AG04449 (cell line): ENCODE measurements around the gene ITGB4.
A peak's percentile ranks its signal among the peaks of the same experiment; 100 is the strongest.

Experiments
- CTCF ChIA-PET: fragments of 350-600 bp; formaldehyde crosslinking; extraction: SDS; loops from one replicate; lab custom pipeline; 2021; ENCODE audit warnings: antibody characterized with exemption; lab: Yijun Ruan, JAX
- POLR2A ChIA-PET: fragments of 400-600, 350-600 bp; formaldehyde crosslinking; extraction: SDS; loops from one replicate; lab custom pipeline; 2020; ENCODE audit warnings: antibody characterized with exemption, inconsistent platforms; lab: Yijun Ruan, JAX
- DNase-seq: peaks from one replicate; pipeline ENCODE4 v3.0.0-alpha.2; 2010; ENCODE audit warnings: low read depth, low spot score
- H3K4me3 ChIP-seq: 2 replicates; pipeline ENCODE4 v1.5.1; 2011; ENCODE audit warnings: low read depth, mild to moderate bottlenecking, control low read depth, low read length
- TF ChIP-seq, protein P1 (sequence below): IDR thresholded peaks from one replicate; pipeline ENCODE4 v1.5.1; 2011; ENCODE audit warnings: mild to moderate bottlenecking, moderate library complexity, low read length, control low read depth, inconsistent platforms; ENCODE audit not compliant: insufficient read depth; ENCODE audit errors: missing control alignments

Gene ITGB4

GRCh38 chr17:75693500-75694481 lies 27.5 kb upstream of the ITGB4 start:
- CTCF ChIA-PET = interaction anchor here (1.3 to 6.9 kb wide), 6 partner anchors 9 to 61 kb away, joined by 3 to 48 read pairs (median 12); partner anchors contain the start of gene SMIM5
- POLR2A ChIA-PET = interaction anchor here (0.6 to 1.6 kb wide), 7 partner anchors 9 to 71 kb away, joined by 3 to 9 read pairs (median 3); no protein-coding TSS in a partner anchor
- no peak overlapping the region; the same call in 1 of the 2 replicates for H3K4me3 ChIP-seq
- peak; percentile 84 for DNase-seq
- TF ChIP-seq, protein P1, sequence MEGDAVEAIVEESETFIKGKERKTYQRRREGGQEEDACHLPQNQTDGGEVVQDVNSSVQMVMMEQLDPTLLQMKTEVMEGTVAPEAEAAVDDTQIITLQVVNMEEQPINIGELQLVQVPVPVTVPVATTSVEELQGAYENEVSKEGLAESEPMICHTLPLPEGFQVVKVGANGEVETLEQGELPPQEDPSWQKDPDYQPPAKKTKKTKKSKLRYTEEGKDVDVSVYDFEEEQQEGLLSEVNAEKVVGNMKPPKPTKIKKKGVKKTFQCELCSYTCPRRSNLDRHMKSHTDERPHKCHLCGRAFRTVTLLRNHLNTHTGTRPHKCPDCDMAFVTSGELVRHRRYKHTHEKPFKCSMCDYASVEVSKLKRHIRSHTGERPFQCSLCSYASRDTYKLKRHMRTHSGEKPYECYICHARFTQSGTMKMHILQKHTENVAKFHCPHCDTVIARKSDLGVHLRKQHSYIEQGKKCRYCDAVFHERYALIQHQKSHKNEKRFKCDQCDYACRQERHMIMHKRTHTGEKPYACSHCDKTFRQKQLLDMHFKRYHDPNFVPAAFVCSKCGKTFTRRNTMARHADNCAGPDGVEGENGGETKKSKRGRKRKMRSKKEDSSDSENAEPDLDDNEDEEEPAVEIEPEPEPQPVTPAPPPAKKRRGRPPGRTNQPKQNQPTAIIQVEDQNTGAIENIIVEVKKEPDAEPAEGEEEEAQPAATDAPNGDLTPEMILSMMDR = peak; percentile 41

DNA sequence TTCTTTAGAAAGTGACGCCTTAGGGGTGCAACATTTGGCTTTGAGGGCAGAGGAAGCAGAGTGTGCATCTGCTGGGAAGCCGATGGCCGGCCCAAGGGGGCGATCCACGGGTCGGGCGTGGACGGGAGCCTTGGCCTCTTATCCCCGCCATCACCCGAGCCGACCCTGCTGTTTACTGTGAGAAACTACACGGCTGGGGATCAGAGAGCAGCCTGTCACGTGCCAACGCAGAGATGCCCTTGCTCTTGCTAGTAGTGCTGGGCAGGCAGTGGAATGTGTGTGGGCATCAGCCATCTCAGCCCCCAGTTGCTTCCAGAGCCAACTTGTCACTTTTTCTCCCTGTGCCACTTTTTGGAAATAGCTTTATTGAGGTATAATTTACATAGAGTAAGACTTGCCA lies 26.7 kb upstream of the ITGB4 start:
- no peak for DNase-seq
- ChIA-PET CTCF (interaction anchor here (1.3 to 6.9 kb wide), 5 partner anchors 9 to 61 kb away, joined by 3 to 48 read pairs (median 8); partner anchors contain the start of gene SMIM5), POLR2A (interaction anchor here (1.0 to 1.6 kb wide), 3 partner anchors 10 to 28 kb away, joined by 3 to 9 read pairs (median 3); partner anchors contain the start of gene RECQL5)
- TF ChIP-seq, protein P1 = no peak
- H3K4me3 ChIP-seq = no peak overlapping the region

DNA sequence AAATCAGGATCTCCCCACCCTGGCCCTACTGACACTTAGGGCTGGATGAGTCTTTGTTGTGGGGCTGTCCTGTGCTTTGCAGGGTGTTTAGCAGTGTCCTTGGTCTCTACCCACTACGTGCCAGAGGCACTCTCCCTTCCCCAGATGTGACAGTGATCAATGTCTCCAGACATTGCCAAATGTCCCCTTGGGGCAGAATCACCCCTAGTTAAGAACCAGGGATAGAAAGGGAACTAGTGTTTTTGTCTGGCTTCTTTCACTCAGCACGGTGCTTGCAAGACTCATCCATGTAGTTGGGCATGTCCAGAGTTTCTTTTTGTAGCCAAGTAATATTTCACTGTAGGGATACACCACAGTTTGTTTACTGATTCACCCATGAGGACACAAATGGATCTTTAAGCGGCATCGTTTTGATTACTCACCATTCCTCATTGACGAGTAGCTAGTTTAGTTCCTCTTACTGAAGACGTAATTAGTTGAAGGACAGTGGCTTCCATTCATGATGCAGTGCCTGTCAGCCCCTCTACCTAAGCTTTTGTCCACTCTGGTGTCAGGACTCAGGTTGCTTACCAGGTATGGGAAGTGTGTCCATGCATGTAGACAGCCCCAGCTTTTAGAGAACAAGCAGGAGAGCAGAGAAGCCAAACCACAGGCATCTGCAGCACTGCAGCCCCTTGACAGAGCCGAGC lies 26.0 kb upstream of the ITGB4 start:
- CTCF ChIA-PET = interaction anchor here (0.7 to 6.9 kb wide), 8 partner anchors 10 to 62 kb away, joined by 3 to 48 read pairs (median 6); partner anchors contain the start of gene SMIM5
- H3K4me3 ChIP-seq = no peak overlapping the region
- POLR2A ChIA-PET = interaction anchor here (1.1 kb wide), 1 partner anchor 29 kb away, joined by 3 read pairs; the partner anchor contains the start of gene RECQL5
- no peak for DNase-seq
- TF ChIP-seq, protein P1 = no peak

DNA sequence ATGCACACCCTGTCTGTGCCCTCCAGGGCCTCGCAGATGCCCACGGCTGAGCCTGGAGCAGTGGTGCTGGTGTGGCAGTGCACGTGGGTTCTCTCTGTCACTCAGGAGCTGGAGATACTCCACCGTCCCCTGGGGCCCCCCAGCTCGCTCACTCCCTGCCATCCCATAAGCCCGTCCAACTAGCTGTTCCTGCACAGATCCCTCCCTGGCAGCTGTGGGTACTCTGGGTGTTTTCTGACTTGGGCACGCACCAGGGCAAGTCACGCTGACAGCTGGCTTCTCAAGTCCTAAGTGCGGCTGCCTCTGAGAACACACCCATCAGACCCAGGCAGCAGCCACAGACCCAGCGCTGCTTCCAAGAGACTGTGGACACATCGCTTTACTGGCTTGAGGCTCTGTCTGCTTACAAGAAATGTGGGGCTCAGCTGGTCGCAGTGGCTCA lies 25.4 kb upstream of the ITGB4 start:
- TF ChIP-seq, protein P1 = no peak
- CTCF ChIA-PET = interaction anchor here (0.7 to 6.9 kb wide), 5 partner anchors 11 to 24 kb away, joined by 3 to 48 read pairs (median 5); no protein-coding TSS in a partner anchor
- no peak overlapping the region for H3K4me3 ChIP-seq
- no peak for DNase-seq
- POLR2A ChIA-PET = no interaction called here

DNA sequence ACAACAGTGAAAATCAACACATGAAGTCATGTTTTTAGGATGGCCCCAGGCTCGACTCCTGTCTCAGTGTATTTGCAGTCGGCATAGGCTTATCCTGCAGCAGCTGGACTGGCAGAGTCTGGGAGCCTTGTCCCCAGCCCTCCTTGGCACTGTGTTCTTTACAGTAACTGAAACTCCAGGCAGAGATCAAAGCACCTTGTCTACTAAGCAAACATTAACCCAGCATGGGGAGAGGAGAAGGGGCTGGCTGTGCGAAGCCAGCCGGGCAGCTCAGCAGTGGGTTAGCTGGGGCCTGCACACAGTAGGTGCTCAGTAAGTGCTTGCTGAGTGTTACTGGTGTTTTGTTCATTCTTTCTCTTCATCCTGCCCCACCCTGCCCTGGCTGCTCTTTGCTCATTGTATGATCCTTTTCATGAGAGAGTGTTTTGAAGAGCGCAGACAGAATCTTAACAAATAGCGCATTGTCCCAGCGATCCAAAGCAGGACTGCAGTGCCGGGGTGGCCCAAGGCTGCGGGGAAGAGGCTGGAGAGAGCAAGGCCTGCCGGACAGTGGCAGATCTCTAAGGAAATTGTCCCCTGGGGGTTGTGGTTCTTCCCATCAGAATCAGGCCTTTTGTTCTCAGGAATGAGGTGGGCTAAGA lies 23.5 kb upstream of the ITGB4 start:
- ChIA-PET POLR2A (no interaction called here), CTCF (interaction anchor here (1.2 kb wide), 1 partner anchor 18 kb away, joined by 3 read pairs; no protein-coding TSS in a partner anchor)
- TF ChIP-seq, protein P1 = no peak
- no peak overlapping the region for H3K4me3 ChIP-seq
- DNase-seq = no peak
